ENCODE results near the gene UBE3D.

Gene UBE3D

GRCh38 chr6:83057705-83058321, 7.8 kb downstream of the UBE3D start:
- H3K27me3 ChIP-seq (replicated peaks; ENCODE audit: control insufficient read depth, insufficient read depth, low read length, poor library complexity, severe bottlenecking), result no peaks in the 10 kb centered on the region
- no peak overlapping the region for H3K27ac ChIP-seq (ENCODE audit: insufficient read depth, low read length, poor library complexity, severe bottlenecking)
- H3K36me3 ChIP-seq (ENCODE audit: control insufficient read depth, insufficient read depth, low read length), result peaks cover 13% of the 10 kb centered on the region
- DNase-seq, result no peak
- H3K9me3 ChIP-seq (ENCODE audit: control insufficient read depth, low read length), result no peaks in the 10 kb centered on the region
- H3K4me1 ChIP-seq (ENCODE audit: control insufficient read depth, insufficient read depth, low read length, poor library complexity, severe bottlenecking), result no peaks in the 10 kb centered on the region
- H3K4me3 ChIP-seq (ENCODE audit: insufficient read depth, low read depth, low read length, poor library complexity, severe bottlenecking), result no peak overlapping the region

GRCh38 chr6:83055366-83055964, 10.2 kb downstream of the UBE3D start:
- Histone ChIP-seq H3K36me3 (ENCODE audit: control insufficient read depth, insufficient read depth, low read length) (peaks cover 24% of the 10 kb centered on the region), H3K9me3 (ENCODE audit: control insufficient read depth, low read length) (no peaks in the 10 kb centered on the region), H3K27me3 (replicated peaks; ENCODE audit: control insufficient read depth, insufficient read depth, low read length, poor library complexity, severe bottlenecking) (no peaks in the 10 kb centered on the region), H3K4me3 (ENCODE audit: insufficient read depth, low read depth, low read length, poor library complexity, severe bottlenecking) (no peak overlapping the region), H3K27ac (ENCODE audit: insufficient read depth, low read length, poor library complexity, severe bottlenecking) (no peak overlapping the region), H3K4me1 (ENCODE audit: control insufficient read depth, insufficient read depth, low read length, poor library complexity, severe bottlenecking) (no peaks in the 10 kb centered on the region)
- DNase-seq, result peak in 2 of 3 donors; percentile 4 to 12

- no peaks in the 10 kb centered on the region for H3K9me3 ChIP-seq (ENCODE audit: control insufficient read depth, low read length)
- no peaks in the 10 kb centered on the region for H3K27me3 ChIP-seq (replicated peaks; ENCODE audit: control insufficient read depth, insufficient read depth, low read length, poor library complexity, severe bottlenecking)
- H3K4me1 ChIP-seq (ENCODE audit: control insufficient read depth, insufficient read depth, low read length, poor library complexity, severe bottlenecking), result no peaks in the 10 kb centered on the region
- H3K36me3 ChIP-seq (ENCODE audit: control insufficient read depth, insufficient read depth, low read length), result peaks cover 24% of the 10 kb centered on the region
- H3K27ac ChIP-seq (ENCODE audit: insufficient read depth, low read length, poor library complexity, severe bottlenecking), result no peak overlapping the region
- no peak for DNase-seq
- H3K4me3 ChIP-seq (ENCODE audit: insufficient read depth, low read depth, low read length, poor library complexity, severe bottlenecking), result no peak overlapping the region
These were observed 12.0 kb downstream of the UBE3D start for GRCh38 chr6:83053678-83054077.

DNA sequence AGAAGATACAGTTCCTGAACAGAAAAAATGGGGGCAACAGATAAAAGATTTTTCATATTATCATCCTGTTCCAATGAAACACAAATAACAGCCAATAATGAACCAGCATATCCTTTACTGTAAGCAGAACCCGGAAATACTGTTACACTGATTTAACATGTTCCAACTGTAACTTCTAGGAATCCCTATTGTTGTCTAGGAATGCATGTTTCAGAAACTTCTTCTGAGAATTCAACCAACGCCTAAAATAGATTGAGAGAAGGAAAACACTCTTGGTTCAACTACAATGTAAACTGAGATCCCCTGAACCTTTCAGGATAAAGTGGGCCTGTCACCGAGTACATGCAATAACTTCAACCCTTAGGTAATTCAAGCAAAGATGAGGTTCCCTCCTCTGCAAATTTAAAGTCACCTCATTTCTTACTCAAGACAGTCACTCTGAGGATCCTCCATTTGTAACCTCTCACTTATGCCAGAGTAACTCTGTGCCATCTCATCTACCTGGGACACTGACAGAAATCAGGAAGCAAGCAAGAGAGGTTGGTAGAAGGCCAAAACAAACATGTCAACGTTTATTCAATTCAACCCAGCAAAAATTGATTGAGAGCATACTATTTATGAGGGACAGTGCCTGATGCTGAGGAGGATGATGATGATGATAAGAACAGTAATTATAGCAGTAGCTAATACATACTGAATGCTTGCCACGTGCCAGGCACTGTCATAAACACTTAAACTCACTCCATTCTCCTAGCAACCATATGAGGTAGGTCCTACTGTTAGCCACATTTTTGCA, 14.1 kb downstream of the UBE3D start:
- no peak overlapping the region for H3K4me3 ChIP-seq (ENCODE audit: insufficient read depth, low read depth, low read length, poor library complexity, severe bottlenecking)
- no peak for DNase-seq
- H3K9me3 ChIP-seq (ENCODE audit: control insufficient read depth, low read length), result no peaks in the 10 kb centered on the region
- no peak overlapping the region for H3K27ac ChIP-seq (ENCODE audit: insufficient read depth, low read length, poor library complexity, severe bottlenecking)
- H3K4me1 ChIP-seq (ENCODE audit: control insufficient read depth, insufficient read depth, low read length, poor library complexity, severe bottlenecking), result no peaks in the 10 kb centered on the region
- H3K27me3 ChIP-seq (replicated peaks; ENCODE audit: control insufficient read depth, insufficient read depth, low read length, poor library complexity, severe bottlenecking), result no peaks in the 10 kb centered on the region
- peaks cover 21% of the 10 kb centered on the region for H3K36me3 ChIP-seq (ENCODE audit: control insufficient read depth, insufficient read depth, low read length)

GRCh38 chr6:83047065-83047754, 18.4 kb downstream of the UBE3D start:
- Histone ChIP-seq H3K4me1 (ENCODE audit: control insufficient read depth, insufficient read depth, low read length, poor library complexity, severe bottlenecking) (no peaks in the 10 kb centered on the region), H3K27ac (ENCODE audit: insufficient read depth, low read length, poor library complexity, severe bottlenecking) (no peak overlapping the region), H3K36me3 (ENCODE audit: control insufficient read depth, insufficient read depth, low read length) (peaks cover 5% of the 10 kb centered on the region), H3K9me3 (ENCODE audit: control insufficient read depth, low read length) (no peaks in the 10 kb centered on the region), H3K4me3 (ENCODE audit: insufficient read depth, low read depth, low read length, poor library complexity, severe bottlenecking) (no peak overlapping the region), H3K27me3 (replicated peaks; ENCODE audit: control insufficient read depth, insufficient read depth, low read length, poor library complexity, severe bottlenecking) (no peaks in the 10 kb centered on the region)
- no peak for DNase-seq

DNA sequence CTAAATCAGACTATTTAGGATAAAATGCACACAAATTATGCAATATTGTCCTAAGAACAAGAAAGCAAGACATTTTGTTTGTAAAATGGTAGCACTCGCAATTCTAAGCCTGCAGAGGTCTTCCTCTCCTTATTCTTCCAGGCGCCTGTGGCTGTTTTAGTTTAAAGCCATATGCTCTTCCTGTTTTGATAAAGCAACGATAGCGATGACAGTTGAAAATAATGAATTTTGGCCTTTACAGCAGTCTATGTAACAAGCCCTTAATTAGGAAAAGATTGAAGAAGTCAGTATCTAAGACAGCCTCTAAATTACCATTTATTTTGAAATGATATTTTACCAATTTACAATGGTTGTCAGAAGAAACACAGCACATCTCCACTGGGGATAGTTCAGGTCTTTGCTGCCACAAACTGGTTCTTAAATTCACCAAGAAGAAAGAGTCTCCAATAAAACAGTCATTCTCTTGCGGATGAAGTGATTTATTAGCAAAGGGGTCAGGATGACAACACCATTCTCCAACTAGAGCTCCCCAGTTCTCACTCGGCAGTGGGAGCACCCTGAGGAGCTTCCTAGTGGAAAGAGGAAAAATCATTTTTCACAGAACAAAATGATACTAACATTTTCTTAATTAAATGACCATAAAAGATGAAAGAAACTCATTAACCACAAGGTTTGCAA, 21.4 kb downstream of the UBE3D start:
- Histone ChIP-seq H3K4me1 (ENCODE audit: control insufficient read depth, insufficient read depth, low read length, poor library complexity, severe bottlenecking) (no peaks in the 10 kb centered on the region), H3K4me3 (ENCODE audit: insufficient read depth, low read depth, low read length, poor library complexity, severe bottlenecking) (no peak overlapping the region), H3K27me3 (replicated peaks; ENCODE audit: control insufficient read depth, insufficient read depth, low read length, poor library complexity, severe bottlenecking) (no peaks in the 10 kb centered on the region), H3K9me3 (ENCODE audit: control insufficient read depth, low read length) (no peaks in the 10 kb centered on the region), H3K27ac (ENCODE audit: insufficient read depth, low read length, poor library complexity, severe bottlenecking) (no peak overlapping the region), H3K36me3 (ENCODE audit: control insufficient read depth, insufficient read depth, low read length) (no peaks in the 10 kb centered on the region)
- DNase-seq, result no peak

DNA sequence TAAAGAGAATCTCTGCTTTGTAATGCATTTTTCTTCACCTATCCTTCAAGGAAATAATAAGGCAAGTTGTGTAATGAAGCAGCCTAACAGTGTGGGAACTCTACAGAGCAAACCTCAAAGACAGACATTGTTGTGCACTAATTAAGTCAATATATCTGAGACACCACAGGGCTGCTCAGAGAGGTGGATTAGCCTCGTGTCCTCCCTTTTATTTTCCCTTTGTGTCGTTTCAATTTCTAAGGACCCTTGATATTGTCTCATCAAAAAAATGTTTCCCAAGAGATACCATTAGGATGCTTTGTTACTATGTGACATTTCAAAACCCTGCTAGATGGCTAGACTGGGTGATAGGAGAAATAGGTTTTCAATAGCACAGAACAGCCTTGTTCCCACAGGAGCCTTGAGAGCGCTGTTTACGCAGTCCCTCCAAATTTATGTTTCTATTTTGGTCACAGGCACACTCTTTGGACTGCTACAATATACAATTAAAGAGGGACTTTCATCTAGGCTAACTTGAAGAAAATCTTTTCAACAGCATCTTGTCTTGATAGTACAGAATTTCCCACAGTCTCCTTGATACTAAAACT, 23.1 kb downstream of the UBE3D start:
- Histone ChIP-seq H3K27ac (ENCODE audit: insufficient read depth, low read length, poor library complexity, severe bottlenecking) (no peak overlapping the region), H3K36me3 (ENCODE audit: control insufficient read depth, insufficient read depth, low read length) (no peaks in the 10 kb centered on the region), H3K4me1 (ENCODE audit: control insufficient read depth, insufficient read depth, low read length, poor library complexity, severe bottlenecking) (no peaks in the 10 kb centered on the region), H3K4me3 (ENCODE audit: insufficient read depth, low read depth, low read length, poor library complexity, severe bottlenecking) (no peak overlapping the region), H3K27me3 (replicated peaks; ENCODE audit: control insufficient read depth, insufficient read depth, low read length, poor library complexity, severe bottlenecking) (no peaks in the 10 kb centered on the region), H3K9me3 (ENCODE audit: control insufficient read depth, low read length) (no peaks in the 10 kb centered on the region)
- no peak for DNase-seq

DNA sequence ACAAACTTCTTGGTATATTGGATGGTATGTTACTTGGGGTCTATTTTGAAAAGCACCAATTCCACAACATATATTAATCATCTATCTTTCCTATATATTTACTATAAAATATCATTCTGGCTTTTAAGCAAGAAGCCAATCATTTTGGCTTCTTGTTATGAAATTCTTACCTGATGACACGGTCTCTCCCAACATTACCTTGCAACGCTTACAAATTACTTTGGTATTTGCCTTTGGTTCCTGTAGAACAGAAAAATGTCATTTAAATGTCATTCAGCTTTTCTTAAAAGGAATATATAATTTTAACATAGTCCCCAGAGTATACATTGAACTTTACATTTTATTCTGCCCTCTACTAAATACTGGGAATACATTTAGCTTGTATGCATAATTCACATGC, 27.4 kb downstream of the UBE3D start:
- Histone ChIP-seq H3K4me1 (ENCODE audit: control insufficient read depth, insufficient read depth, low read length, poor library complexity, severe bottlenecking) (no peaks in the 10 kb centered on the region), H3K27ac (ENCODE audit: insufficient read depth, low read length, poor library complexity, severe bottlenecking) (no peak overlapping the region), H3K9me3 (ENCODE audit: control insufficient read depth, low read length) (no peaks in the 10 kb centered on the region), H3K4me3 (ENCODE audit: insufficient read depth, low read depth, low read length, poor library complexity, severe bottlenecking) (no peak overlapping the region), H3K36me3 (ENCODE audit: control insufficient read depth, insufficient read depth, low read length) (peaks cover 3% of the 10 kb centered on the region), H3K27me3 (replicated peaks; ENCODE audit: control insufficient read depth, insufficient read depth, low read length, poor library complexity, severe bottlenecking) (no peaks in the 10 kb centered on the region)
- no peak for DNase-seq

- no peaks in the 10 kb centered on the region for H3K27me3 ChIP-seq (replicated peaks; ENCODE audit: control insufficient read depth, insufficient read depth, low read length, poor library complexity, severe bottlenecking)
- no peaks in the 10 kb centered on the region for H3K4me1 ChIP-seq (ENCODE audit: control insufficient read depth, insufficient read depth, low read length, poor library complexity, severe bottlenecking)
- no peaks in the 10 kb centered on the region for H3K9me3 ChIP-seq (ENCODE audit: control insufficient read depth, low read length)
- DNase-seq, result no peak
- H3K4me3 ChIP-seq (ENCODE audit: insufficient read depth, low read depth, low read length, poor library complexity, severe bottlenecking), result no peak overlapping the region
- no peak overlapping the region for H3K27ac ChIP-seq (ENCODE audit: insufficient read depth, low read length, poor library complexity, severe bottlenecking)
- peaks cover 3% of the 10 kb centered on the region for H3K36me3 ChIP-seq (ENCODE audit: control insufficient read depth, insufficient read depth, low read length)
These were observed 34.0 kb downstream of the UBE3D start for GRCh38 chr6:83031689-83032088.

All from effector memory CD4-positive, alpha-beta T cell (primary cell).